HepG2 (cell line): ENCODE results near the gene DLL4. TPM values are rescaled to one million over a fixed set of nuclear protein-coding genes. Genes with fewer than 3 reads are reported as not detected.

Source experiments
- ATAC-seq: fragments of 200-7000 bp; cut with Tn5 transposase; 3 replicates; pipeline ENCODE4 v1.9.1; 2020; ENCODE audit warnings: mild to moderate bottlenecking, moderate library complexity
- BruUV-seq: library from RNA; stranded (reverse); fragments of 400-500 nt; replicated peaks from 2 replicates; lab custom pipeline; 2021; lab: Mats Ljungman, UMichigan
- CTCF ChIA-PET: fragments of 300-600 bp; formaldehyde crosslinking; extraction: SDS; loops from one replicate; lab custom pipeline; 2021; ENCODE audit warnings: low total read pairs, inconsistent platforms, low intra/inter-chr PET ratio; lab: Yijun Ruan, JAX
- POLR2A ChIA-PET: fragments of 350-600 bp; sonication (Branson Sonifier 250); formaldehyde crosslinking; loops from one replicate; lab custom pipeline; 2020; ENCODE audit warnings: antibody characterized with exemption, inconsistent platforms; lab: Yijun Ruan, JAX
- DNase-seq: peaks from one replicate; pipeline ENCODE4 v3.0.0-alpha.2; 2015; ENCODE audit warnings: low spot score
- FAIRE-seq: peaks from 3 replicates; lab custom pipeline; 2011; peaks lifted over from hg19 to GRCh38; lab: Jason Lieb, UNC
- H2AFZ ChIP-seq: one replicate; pipeline ENCODE4 v1.6.1; 2011; ENCODE audit warnings: low read length, inconsistent platforms
- H3K27ac ChIP-seq: fragments of 300-600 bp; 3 replicates; pipeline ENCODE4 v1.8.0; 2011; ENCODE audit warnings: mixed run types, mild to moderate bottlenecking, mixed read lengths, low read length, inconsistent platforms; ENCODE audit not compliant: insufficient read depth; ENCODE audit errors: extremely low read length
- H3K27me3 ChIP-seq, 2 experiments: fragments of 200-600 bp in 1 of 2; 2 replicates in 1 of 2; 3 replicates in 1 of 2; pipeline versions ENCODE4 v1.6.0 to v1.8.0; 2011; ENCODE audit warnings: low read length in 2 of 2, mild to moderate bottlenecking in 2 of 2, moderate library complexity in 2 of 2, inconsistent platforms in 1 of 2; ENCODE audit not compliant: insufficient read depth in 2 of 2, control insufficient read depth in 1 of 2
- H3K36me3 ChIP-seq, 2 experiments: fragments of 200-600 bp in 1 of 2; replicated peaks in 1 of 2; 2 replicates in 1 of 2; 3 replicates in 1 of 2; pipeline versions ENCODE4 v1.5.1 to v1.8.0; 2011; ENCODE audit warnings: low read length in 2 of 2, inconsistent platforms in 1 of 2; ENCODE audit not compliant: insufficient read depth in 2 of 2, control insufficient read depth in 1 of 2
- H3K4me1 ChIP-seq: 2 replicates; pipeline ENCODE4 v1.5.1; 2012; ENCODE audit warnings: low read length, inconsistent platforms; ENCODE audit not compliant: insufficient read depth
- H3K4me2 ChIP-seq: 2 replicates; pipeline ENCODE4 v1.6.0; 2011; ENCODE audit warnings: low read depth, low read length, inconsistent platforms
- H3K4me3 ChIP-seq, 3 experiments: fragments of 200-600 bp in 1 of 3; sonication (generic), shearing (Covaris generic) in 1 of 3; replicated peaks in 1 of 3; 2 replicates each; pipeline ENCODE4 v1.5.1; 2011 to 2016; ENCODE audit warnings: low read length in 3 of 3, inconsistent platforms in 2 of 3, low read depth in 2 of 3, mild to moderate bottlenecking in 2 of 3, control low read depth in 1 of 3, mixed read lengths in 1 of 3; ENCODE audit not compliant: insufficient read depth in 1 of 3
- H3K79me2 ChIP-seq: one replicate; pipeline ENCODE4 v1.6.1; 2011; ENCODE audit warnings: low read length, inconsistent platforms; ENCODE audit not compliant: insufficient read depth
- H3K9ac ChIP-seq: 2 replicates; pipeline ENCODE4 v1.6.0; 2011; ENCODE audit warnings: mild to moderate bottlenecking, low read depth, low read length, inconsistent platforms; ENCODE audit not compliant: insufficient read depth
- H3K9me3 ChIP-seq: 2 replicates; pipeline ENCODE4 v1.5.1; 2012; ENCODE audit warnings: mild to moderate bottlenecking, low read length
- H4K20me1 ChIP-seq: 2 replicates; pipeline ENCODE4 v1.6.0; 2011; ENCODE audit warnings: inconsistent platforms, mild to moderate bottlenecking, low read length, moderate library complexity; ENCODE audit not compliant: insufficient read depth
- ATF2 ChIP-seq: sonication (generic); formaldehyde crosslinking; IDR thresholded peaks from 2 replicates; pipeline ENCODE4 v1.4.0; 2020; ENCODE audit warnings: missing genetic modification reagents
- ATM ChIP-seq: fragments of 450-650 bp; IDR thresholded peaks from 2 replicates; pipeline ENCODE4 v1.7.1; 2017; ENCODE audit warnings: mild to moderate bottlenecking, borderline replicate concordance
- CBFB ChIP-seq: sonication (generic); formaldehyde crosslinking; IDR thresholded peaks from 2 replicates; pipeline ENCODE4 v1.4.0; 2020; ENCODE audit warnings: missing genetic modification reagents
- FOXO1 ChIP-seq: sonication (generic); formaldehyde crosslinking; IDR thresholded peaks from 2 replicates; pipeline ENCODE4 v1.4.0; 2020; ENCODE audit warnings: missing genetic modification reagents
- FOXO4 ChIP-seq: sonication (generic); formaldehyde crosslinking; conservative IDR thresholded peaks from 2 replicates; pipeline ENCODE4 v1.8.1; 2023; ENCODE audit warnings: missing genetic modification reagents
- HDAC2 ChIP-seq: sonication (generic); formaldehyde crosslinking; IDR thresholded peaks from 2 replicates; pipeline ENCODE4 v1.4.0; 2020; ENCODE audit warnings: missing genetic modification reagents
- HOXA7 ChIP-seq: sonication (generic); formaldehyde crosslinking; IDR thresholded peaks from 2 replicates; pipeline ENCODE4 v1.8.1; 2022; ENCODE audit warnings: mild to moderate bottlenecking, missing genetic modification reagents, moderate library complexity
- KAT2B ChIP-seq: fragments of 150-350 bp; IDR thresholded peaks from 2 replicates; pipeline ENCODE4 v1.6.1; 2014; ENCODE audit warnings: low read depth, low read length, borderline replicate concordance
- NFE2 ChIP-seq: sonication (generic); formaldehyde crosslinking; IDR thresholded peaks from 2 replicates; pipeline ENCODE4 v1.4.0; 2020; ENCODE audit warnings: missing genetic modification reagents
- NFYB ChIP-seq: sonication (generic); formaldehyde crosslinking; IDR thresholded peaks from 2 replicates; pipeline ENCODE4 v1.4.0; 2020; ENCODE audit warnings: missing genetic modification reagents
- RXRA ChIP-seq: sonication (generic); formaldehyde crosslinking; IDR thresholded peaks from 2 replicates; pipeline ENCODE4 v1.5.1; 2020; ENCODE audit warnings: missing genetic modification reagents
- SETDB1 ChIP-seq: sonication (generic); formaldehyde crosslinking; IDR thresholded peaks from 2 replicates; pipeline ENCODE4 v1.5.1; 2020; ENCODE audit warnings: missing genetic modification reagents, mild to moderate bottlenecking, borderline replicate concordance
- SMARCC2 ChIP-seq: fragments of 450-650 bp; IDR thresholded peaks from 2 replicates; pipeline ENCODE4 v1.6.1; 2017; ENCODE audit warnings: antibody characterized with exemption, mild to moderate bottlenecking
- SNAI1 ChIP-seq: sonication (generic); formaldehyde crosslinking; IDR thresholded peaks from 2 replicates; pipeline ENCODE4 v1.5.0; 2020; ENCODE audit warnings: mild to moderate bottlenecking, missing genetic modification reagents, borderline replicate concordance
- SRF ChIP-seq: IDR thresholded peaks from 2 replicates; pipeline ENCODE4 v1.6.1; 2011; ENCODE audit warnings: mild to moderate bottlenecking, low read depth, low read length, moderate library complexity
- SRSF1 ChIP-seq: fragments of 200-400 bp; formaldehyde crosslinking; optimal IDR thresholded peaks from 2 replicates; pipeline ENCODE3; 2017; ENCODE audit warnings: mild to moderate bottlenecking, low read depth, low read length, moderate library complexity
- TCF7 ChIP-seq: sonication (generic); IDR thresholded peaks from 2 replicates; pipeline ENCODE4 v1.6.1; 2016; ENCODE audit warnings: antibody characterized with exemption, low read depth
- ZBTB1 ChIP-seq: sonication (generic); formaldehyde crosslinking; IDR thresholded peaks from 2 replicates; pipeline ENCODE4 v1.4.0; 2020; ENCODE audit warnings: missing genetic modification reagents, borderline replicate concordance
- ZNF574 ChIP-seq: sonication (generic); formaldehyde crosslinking; IDR thresholded peaks from 2 replicates; pipeline ENCODE4 v1.4.0; 2020; ENCODE audit warnings: missing genetic modification reagents
- WGBS: methylation state at CpG from one replicate; pipeline ENCODE4 v1.1.6; 2017; ENCODE audit warnings: low lambda C conversion rate; 5-methylcytosine and 5-hydroxymethylcytosine counted together
- in situ Hi-C: cut with HindIII; loops from 2 replicates; pipeline ENCODE4 v1.10.0; 2017; ENCODE audit warnings: low pct_unique_long_range_greater_than_20kb; ENCODE audit not compliant: extremely low pct_ligation_motif_present
- intact Hi-C: fragments of 100-400 bp; cut with micrococcal nuclease; formaldehyde crosslinking; loops from one replicate; pipeline ENCODE4 v1.10.0; 2022; ENCODE audit not compliant: unreplicated experiment
- polyA plus RNA-seq, 8 experiments: library from polyadenylated mRNA; depleted of rRNA in 3 of 8; stranded (reverse) in 7 of 8; unstranded in 1 of 8; fragments of >200 nt; fragmentation: Illumina TruSeq in 4 of 8; extraction: Trizol in 4 of 8; gene quantifications; 2 replicates each; pipeline versions ENCODE4 v1.2.1 to v1.2.3, GENCODE V29; 2011 to 2016; ENCODE audit warnings: low read depth in 4 of 8, missing spikeins in 1 of 8, mixed read lengths in 1 of 8; ENCODE audit not compliant: insufficient read depth in 1 of 8
- total RNA-seq, 5 experiments: library from RNA; depleted of rRNA; stranded (reverse); fragments of >200 nt; fragmentation: Illumina TruSeq; extraction: Trizol; gene quantifications; 2 replicates each; pipeline ENCODE4 v1.2.3, GENCODE V29; 2016; ENCODE audit warnings: low read depth in 1 of 5

Gene DLL4
- total and polyA plus RNA-seq, 2 of the 13 experiments (the other 11 are each of a cell fraction or from before 2014, with no cell fraction given), result 0.20 to 0.25 TPM

- ChIA-PET CTCF (no interaction called here), POLR2A (no interaction called here)
- Histone ChIP-seq H3K9me3 (no peaks in the 10 kb centered on the region), H3K36me3 (no peaks in the 10 kb centered on the region), H3K9ac (no peak overlapping the region), H3K4me2 (no peak overlapping the region), H3K27me3 (no peaks in the 10 kb centered on the region; a peak in 1 of 5 replicates), H3K79me2 (no peaks in the 10 kb centered on the region), H3K4me3 (no peak overlapping the region), H4K20me1 (no peaks in the 10 kb centered on the region), H3K4me1 (peaks cover 2% of the 10 kb centered on the region; the same call in 1 of the 2 replicates), H3K27ac (no peak overlapping the region), H2AFZ (no peak overlapping the region)
- TF ChIP-seq KAT2B (no peak), FOXO1 (no peak), HOXA7 (CRISPR knock-in tag) (no peak), ZNF574 (CRISPR knock-in tag) (no peak), SMARCC2 (no peak), CBFB (CRISPR knock-in tag) (no peak), SETDB1 (CRISPR knock-in tag) (no peak), ZBTB1 (no peak), NFE2 (CRISPR knock-in tag) (no peak), SNAI1 (CRISPR knock-in tag) (no peak), SRF (no peak), FOXO4 (CRISPR knock-in tag) (no peak), ATM (no peak), NFYB (CRISPR knock-in tag) (no peak), RXRA (no peak), SRSF1 (no peak), TCF7 (no peak), ATF2 (CRISPR knock-in tag) (no peak), HDAC2 (CRISPR knock-in tag) (no peak)
- ATAC-seq (no peak), DNase-seq (no peak), FAIRE-seq (no peak)
- 13% methylated on average over 1 of the region's 1 CpG for WGBS
- intact Hi-C loops (no loop called here), in situ Hi-C loops (no loop called here)
- no TSS peak for BruUV-seq
Measured at GRCh38 chr15:40886586-40886985, 42.6 kb upstream of the DLL4 start.
